GM18526 (cell line): ENCODE measurements around the gene COL6A5.

Source experiments
- POLR2A ChIP-seq: IDR thresholded peaks from 3 replicates; pipeline ENCODE4 v1.6.1; 2011; ENCODE audit not compliant: insufficient read length; ENCODE audit errors: extremely low read depth

COL6A5 gene

DNA sequence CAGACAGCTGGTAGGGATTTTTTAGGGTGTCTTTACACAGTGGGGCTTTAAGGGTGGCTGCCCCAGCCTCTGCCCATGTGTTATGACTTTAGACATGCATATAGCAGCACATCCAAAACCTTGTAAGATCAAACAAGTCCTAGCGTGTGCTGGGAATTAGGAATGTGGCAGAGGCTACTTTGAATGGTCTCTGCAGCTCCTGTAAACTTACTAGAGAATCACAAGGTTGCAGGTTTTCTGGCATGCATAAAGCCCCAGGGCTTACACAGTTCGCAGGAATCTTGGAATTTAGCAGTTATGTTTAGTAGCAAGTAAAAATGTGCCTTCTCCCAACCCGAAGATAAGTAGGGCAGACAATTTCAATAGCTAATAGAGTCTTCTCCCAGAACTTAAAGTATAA lies 124.7 kb downstream of the COL6A5 start:
- no peak for TF ChIP-seq POLR2A

DNA sequence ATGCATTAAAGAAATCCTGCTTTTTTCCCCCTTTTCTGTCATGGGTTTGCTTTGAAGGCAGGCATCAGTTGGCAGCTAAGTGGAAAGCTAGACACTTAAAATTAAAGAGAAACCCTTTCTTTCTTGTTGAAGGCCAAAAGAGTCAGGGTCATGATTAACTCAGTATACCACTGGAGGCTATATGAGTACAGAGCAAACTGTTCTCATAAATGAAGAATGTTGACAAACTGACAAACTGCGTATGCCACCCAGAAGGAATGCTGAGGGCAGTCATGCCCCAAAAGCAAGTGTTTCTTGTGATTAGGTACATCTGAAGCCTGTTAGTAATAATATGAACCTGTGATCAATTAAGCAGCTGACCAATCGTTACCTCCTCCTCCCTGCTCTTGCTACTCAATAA lies 127.9 kb downstream of the COL6A5 start:
- TF ChIP-seq POLR2A: no peak

DNA sequence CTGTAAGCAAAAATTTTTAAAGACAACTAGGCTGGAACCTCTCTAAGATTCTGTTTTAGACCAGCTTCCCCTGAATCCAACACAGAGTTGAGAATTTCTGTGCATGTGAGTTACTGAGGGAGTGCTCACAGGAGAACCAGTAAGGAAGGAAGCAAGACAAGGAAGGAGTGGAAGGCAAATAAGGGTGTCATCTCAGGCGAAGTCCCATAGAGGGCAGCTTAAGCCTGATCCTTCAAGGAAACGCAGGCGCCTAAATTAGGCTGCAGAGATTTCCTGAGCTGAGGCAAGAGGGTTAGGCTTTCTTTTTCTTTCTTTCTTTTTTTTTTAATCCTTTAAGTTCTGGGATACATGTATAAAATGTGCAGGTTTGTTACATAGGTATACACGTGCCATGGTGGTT lies 135.3 kb downstream of the COL6A5 start:
- TF ChIP-seq POLR2A: no peak

DNA sequence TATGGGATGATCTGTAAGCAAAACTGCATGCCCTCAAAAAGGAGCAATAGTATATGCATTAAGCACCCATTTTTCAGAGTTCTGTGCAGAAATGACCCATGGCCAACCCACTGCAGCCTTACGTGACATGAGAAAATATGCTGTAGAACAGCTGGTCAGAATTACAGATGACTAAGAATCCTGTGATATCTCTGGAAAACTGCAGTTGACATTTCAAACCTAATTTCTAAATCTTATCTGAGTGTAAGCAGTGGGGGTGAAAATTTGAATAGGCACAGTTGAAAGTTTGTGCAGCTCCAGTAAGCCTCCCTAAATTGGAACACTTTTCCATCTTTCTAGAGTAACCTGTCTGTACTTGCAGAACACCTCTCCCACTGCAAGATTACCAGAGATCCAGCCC lies 142.8 kb downstream of the COL6A5 start:
- no peak for TF ChIP-seq POLR2A

DNA sequence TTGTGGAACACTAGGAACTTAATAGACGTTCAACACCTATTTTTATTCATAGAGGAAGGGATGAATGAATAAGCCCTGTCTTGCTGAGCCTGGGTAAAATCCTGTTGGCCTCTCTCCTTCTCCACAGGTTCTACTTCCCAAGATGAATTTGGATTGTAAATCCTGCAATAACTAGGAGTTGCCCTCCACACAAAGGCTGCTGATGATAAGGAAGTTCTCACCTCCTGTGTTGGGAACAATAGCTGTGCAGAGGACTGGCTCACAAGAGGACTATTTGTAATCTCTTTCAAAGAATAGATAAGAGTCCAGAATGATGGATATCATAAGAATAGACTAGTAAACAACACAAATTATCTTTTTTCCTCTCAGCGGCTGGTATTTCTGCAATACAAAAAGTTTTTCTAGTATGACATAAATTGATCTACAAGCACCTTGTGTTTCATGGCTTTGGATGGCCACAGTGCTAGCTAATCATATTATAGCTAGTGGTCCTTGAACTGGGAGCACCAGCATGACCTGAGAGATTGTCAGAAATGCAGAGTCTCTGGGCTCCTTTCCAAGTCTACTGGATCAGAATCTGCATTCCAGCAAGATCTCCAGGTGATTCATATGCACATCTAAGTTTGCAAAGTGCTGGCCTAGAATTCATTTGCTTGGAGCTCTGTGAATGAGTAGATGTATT lies 143.4 kb downstream of the COL6A5 start:
- no peak for TF ChIP-seq POLR2A

DNA sequence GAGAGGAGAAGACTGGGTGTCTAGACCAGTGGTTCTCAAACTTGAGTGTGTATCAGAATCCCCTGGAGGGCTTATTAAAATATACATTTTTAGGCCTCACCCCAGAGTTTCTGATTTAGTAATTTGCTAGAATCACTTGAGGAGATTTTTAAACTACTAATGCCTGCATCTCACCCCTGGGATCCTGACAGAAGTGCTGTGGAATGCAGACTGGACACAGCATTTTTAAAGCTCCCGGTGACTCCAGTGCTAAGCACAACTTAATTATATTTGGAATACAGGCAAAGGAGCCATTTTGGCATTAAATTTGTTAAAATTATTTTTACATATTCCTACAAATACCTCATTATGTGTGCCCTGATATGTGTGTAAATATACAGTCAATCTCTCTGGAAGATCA lies 144.8 kb downstream of the COL6A5 start:
- no peak for TF ChIP-seq POLR2A

DNA sequence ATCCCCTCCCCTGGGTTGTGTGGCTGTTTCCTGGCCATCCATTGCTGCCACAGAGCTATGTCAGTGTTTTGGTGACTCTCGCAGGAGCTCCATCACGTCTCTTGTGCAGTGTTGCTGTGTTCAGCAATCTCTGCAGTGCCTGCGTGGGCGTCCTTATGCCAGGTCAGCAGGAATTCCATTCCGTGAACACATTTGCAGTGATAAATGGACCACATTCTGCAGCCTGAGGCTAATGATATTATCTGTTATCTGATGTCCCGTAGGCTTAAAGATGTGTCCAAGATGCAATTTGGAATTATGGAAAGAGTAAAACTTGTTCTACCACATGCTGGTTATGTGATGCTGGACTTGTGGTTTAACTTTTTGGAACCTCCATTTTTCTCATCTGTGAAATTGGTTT lies 146.0 kb downstream of the COL6A5 start:
- no peak for TF ChIP-seq POLR2A

DNA sequence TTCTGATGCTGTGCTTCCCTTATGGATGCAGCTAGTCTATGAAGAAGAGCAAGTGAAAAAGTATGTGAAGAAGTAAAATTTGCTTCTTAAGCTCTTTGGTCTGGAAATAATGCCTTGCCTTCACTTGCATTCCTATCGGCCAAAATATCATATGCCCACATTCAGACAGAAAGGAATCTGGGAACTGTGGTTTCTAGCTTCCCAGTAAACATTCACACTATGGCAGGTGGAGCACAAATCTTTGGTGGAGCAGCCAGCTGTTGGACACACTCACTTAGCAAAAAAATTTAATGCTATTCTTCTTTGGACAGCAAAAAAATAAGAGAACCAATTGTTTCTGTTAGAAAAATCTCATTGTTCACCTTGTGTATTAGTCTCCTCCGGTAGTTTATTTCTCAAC lies 159.2 kb downstream of the COL6A5 start:
- no peak for TF ChIP-seq POLR2A

DNA sequence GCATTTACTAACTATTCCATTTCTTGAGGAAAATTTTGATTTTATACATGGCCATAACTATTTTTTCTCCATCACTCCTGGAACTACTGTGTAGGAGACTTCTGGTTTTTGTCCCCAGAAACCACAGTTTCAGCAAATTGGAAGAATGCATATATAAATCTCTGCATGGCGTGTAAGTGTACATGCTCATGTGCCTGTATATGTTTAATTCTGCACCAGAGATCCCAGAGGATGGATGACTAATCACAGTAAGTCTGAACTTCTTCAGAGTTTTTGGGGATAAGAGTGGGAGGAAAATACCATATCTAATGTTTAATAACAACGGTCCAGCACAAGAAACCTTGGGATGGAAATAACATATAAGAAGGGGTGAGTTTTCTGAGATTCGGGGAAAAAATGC lies 160.6 kb downstream of the COL6A5 start:
- no peak for TF ChIP-seq POLR2A

DNA sequence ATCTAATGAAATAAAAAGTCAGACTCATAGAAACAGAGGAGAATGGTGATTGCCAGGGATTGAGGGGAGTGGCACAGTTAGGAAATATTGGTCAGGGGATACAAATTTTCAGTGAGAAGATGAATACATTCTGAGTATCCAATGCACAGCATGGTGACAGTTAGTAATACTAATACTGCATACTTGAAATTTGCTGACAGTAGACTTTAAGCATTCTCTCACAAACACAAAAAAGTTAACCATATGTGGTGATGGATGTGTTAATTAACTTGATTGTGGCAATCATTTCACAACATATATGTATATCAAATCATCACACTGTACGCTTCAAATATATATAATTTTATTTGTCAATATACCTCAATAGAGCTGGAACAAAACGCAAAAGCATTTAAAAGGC lies 162.3 kb downstream of the COL6A5 start:
- no peak for TF ChIP-seq POLR2A

DNA sequence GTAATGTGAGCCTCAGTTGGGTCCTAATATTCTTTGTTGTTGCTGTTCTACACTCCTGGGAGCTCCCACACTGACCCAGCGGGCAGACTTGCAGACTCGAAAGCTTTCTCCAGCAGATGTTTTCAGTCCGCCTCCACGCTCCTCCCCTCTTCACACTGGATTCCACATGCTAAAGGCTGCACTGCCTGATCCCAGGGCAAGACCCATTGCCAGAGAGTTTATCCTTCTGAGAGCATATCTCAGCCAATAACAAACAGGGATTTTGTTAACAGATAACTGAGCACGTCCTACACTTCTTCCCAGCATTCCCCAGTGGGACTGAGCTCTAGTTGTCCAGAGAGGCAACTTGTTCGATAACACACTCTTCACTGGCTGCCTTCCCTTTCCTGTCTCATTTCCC lies 163.5 kb downstream of the COL6A5 start:
- no peak for TF ChIP-seq POLR2A

DNA sequence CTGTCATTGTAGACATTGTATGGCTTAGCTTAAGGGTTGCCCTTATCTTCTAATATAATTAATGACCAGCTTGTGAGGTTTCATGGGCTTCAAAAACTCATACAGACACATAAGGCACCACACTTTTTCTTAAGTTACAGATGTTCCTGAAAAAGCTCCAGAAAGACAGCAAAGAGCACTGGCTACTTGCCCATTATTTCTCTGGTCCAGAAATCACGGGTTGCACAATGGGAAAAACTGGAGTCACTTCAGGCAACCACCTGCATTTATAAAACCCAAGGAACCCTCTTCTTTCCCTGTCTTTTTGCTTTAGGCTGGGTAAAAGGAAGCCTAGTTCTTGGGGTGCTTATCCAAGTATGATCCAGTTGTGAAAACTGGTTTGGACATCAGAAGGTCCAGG lies 169.2 kb downstream of the COL6A5 start:
- no peak for TF ChIP-seq POLR2A

DNA sequence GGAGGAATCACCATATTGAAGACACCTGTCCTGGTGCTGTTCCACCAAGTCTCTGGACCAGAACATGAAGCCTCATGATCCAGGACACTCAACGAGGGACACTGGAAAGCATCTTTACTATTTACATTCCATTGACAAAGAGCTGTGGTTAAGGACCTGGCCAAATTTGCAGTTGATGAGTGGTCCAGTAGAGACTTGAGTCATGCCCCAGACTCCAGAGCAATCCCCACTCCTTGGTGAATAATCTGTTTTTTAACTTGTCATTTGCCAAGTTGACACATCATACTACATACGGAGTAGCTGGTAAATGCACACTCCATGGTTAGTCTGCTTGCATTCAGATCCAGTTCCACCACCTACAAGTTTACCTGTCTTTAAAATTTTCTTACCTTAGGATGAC lies 170.3 kb downstream of the COL6A5 start:
- TF ChIP-seq POLR2A: no peak

DNA sequence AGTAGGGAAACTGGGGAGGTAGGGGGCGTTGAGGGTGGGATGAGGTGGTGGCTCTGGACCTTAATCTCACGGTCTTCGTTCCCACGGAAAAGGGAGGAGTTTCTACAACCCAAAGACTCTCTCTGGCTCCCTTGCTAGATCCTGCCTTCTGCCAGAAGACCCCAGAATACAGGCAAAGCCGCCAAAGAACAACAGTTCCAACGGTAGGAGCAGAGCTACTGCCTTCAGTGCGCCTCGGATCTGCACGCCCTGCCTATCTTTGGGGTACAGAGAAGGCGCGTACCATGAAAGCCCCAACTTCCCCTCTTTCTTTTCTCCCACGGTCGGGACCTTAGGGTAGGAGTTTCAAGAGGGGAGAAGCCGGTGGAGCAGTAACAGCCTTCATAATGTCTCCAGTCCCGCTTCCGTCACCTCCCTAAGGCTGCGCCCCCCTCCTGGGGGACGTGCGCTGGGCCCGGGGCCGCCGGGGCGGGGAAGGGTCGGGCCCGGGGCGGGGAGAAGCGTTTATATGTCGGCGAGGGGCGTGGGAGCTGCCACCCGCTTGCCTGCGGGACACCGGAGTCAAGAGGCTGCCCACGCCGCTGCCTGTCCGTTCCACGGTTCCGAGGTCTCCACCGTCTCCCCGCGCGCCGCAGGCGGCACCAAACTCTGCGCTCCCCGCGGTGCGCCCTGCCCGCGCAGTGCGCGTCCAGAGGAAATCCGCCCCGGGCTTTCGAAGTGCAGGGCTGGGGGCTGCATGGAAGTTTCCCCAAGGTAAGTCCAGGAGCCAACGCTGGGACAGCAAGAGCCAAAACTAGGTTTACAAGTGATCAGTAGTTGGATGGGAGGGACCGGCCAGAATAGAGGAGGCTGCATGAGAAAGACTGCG lies 171.4 kb downstream of the COL6A5 start, which contains the start of gene COL6A6:
Gene COL6A6 (plus strand): TSS at position 533 of the 868 bp plus-strand sequence. CDS start 43,188 bp downstream, outside the sequence.
- no peak for TF ChIP-seq POLR2A

DNA sequence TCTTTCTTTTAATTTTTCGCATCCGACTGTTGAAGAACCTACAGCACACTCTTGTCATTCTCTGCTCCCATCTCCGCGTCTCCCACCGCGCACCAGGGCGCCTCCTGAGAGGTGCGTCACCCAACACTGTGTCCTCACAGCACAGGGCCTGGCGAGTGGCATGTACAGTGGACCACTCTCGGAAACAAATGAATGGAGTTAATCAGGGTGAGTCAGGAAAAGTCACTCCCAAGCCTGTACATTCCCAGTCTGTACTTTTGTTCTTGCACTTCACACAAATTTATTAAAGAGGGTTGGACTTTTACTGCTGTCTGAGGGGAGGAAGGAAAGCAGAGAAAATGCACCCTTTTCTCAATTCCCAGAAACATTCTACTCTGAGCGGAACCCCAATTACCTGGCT lies 172.1 kb downstream of the COL6A5 start:
- TF ChIP-seq POLR2A: no peak

DNA sequence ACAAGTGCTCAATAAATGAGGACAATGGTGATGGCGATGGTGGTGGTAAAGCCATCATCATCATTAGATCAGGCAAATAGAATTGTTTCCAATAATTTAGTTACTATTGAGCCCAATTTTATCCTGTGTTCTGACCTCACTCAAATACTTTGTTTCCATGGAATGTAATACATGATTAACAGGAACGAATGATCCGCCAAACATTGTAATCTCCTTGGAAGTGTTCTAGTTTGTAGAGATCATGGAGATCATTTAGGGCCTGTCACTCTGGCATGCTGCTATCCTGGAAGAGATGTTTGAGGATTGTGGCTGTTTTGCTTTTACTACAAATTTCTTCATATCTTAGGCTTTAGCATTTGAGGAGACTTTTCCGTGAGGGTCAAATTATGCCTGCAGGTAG lies 174.3 kb downstream of the COL6A5 start:
- no peak for TF ChIP-seq POLR2A
